Glutamatergic neuron (in vitro differentiated cells): ENCODE measurements around the gene CXXC4. TPM values are rescaled to one million over a fixed set of nuclear protein-coding genes. Genes with fewer than 3 reads are reported as not detected.

Source experiments
- DNase-seq: peaks from one replicate; pipeline ENCODE4 v3.0.0; 2022
- H3K27ac Mint-ChIP-seq: one replicate; pipeline ENCODE4 v1.8.0; 2020; ENCODE audit warnings: mild to moderate bottlenecking, mixed read lengths, inconsistent platforms; ENCODE audit not compliant: unreplicated experiment
- H3K27me3 Mint-ChIP-seq: one replicate; pipeline ENCODE4 v1.8.0; 2020; ENCODE audit warnings: mild to moderate bottlenecking, moderate library complexity, mixed read lengths, inconsistent platforms; ENCODE audit not compliant: unreplicated experiment
- H3K36me3 Mint-ChIP-seq: one replicate; pipeline ENCODE4 v1.8.0; 2020; ENCODE audit warnings: mild to moderate bottlenecking, mixed read lengths, inconsistent platforms; ENCODE audit not compliant: unreplicated experiment
- H3K4me1 Mint-ChIP-seq: one replicate; pipeline ENCODE4 v1.8.0; 2020; ENCODE audit warnings: mild to moderate bottlenecking, low read depth, mixed read lengths, inconsistent platforms; ENCODE audit not compliant: unreplicated experiment
- H3K4me3 Mint-ChIP-seq: one replicate; pipeline ENCODE4 v1.8.0; 2020; ENCODE audit warnings: mild to moderate bottlenecking, mixed read lengths, inconsistent platforms; ENCODE audit not compliant: unreplicated experiment
- H3K9me3 Mint-ChIP-seq: one replicate; pipeline ENCODE4 v1.8.0; 2020; ENCODE audit warnings: mild to moderate bottlenecking, moderate library complexity, mixed read lengths, inconsistent platforms; ENCODE audit not compliant: unreplicated experiment
- total RNA-seq: library from RNA; stranded (reverse); fragmentation: NEBNext Ultra II Directional; extraction: Animal tissue kit (Norgen Biotek cat#: 25700); gene quantifications from one replicate; pipeline ENCODE4 v1.2.1, GENCODE V29; 2021; ENCODE audit not compliant: unreplicated experiment
- TF ChIP-seq, protein P1 (sequence below): fragments of 200-600 bp; sonication (generic); IDR thresholded peaks from one replicate; pipeline ENCODE4 v1.5.0; 2021; ENCODE audit not compliant: partially characterized antibody, unreplicated experiment

The CXXC4 gene
- total RNA-seq, 1 donor from 2014 or later = 21.8 TPM

DNA sequence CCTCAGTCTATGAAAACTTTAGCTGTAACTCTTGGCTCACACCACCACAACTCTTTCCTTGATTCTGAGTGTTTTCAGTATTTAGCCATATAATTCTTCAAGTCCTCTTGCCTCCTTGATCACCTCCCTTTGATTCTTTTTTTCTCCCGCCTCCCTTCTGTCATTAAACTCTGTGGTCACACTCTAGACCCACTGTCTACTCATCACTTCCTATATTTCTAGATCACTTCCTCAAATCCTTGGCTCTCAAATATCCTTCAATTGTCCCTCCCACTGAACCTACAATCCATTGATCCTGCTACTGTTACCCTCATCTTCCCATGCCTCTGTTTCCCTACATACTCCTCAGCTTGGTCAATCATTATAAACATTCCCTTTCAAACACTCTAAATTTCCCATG is 12.4 kb upstream of the CXXC4 start:
- Mint-ChIP-seq H3K4me3 (no peak overlapping the region), H3K4me1 (no peaks in the 10 kb centered on the region), H3K27me3 (no peaks in the 10 kb centered on the region), H3K27ac (no peak overlapping the region), H3K9me3 (peaks cover under 1% of the 10 kb centered on the region), H3K36me3 (no peaks in the 10 kb centered on the region)
- TF ChIP-seq, protein P1, sequence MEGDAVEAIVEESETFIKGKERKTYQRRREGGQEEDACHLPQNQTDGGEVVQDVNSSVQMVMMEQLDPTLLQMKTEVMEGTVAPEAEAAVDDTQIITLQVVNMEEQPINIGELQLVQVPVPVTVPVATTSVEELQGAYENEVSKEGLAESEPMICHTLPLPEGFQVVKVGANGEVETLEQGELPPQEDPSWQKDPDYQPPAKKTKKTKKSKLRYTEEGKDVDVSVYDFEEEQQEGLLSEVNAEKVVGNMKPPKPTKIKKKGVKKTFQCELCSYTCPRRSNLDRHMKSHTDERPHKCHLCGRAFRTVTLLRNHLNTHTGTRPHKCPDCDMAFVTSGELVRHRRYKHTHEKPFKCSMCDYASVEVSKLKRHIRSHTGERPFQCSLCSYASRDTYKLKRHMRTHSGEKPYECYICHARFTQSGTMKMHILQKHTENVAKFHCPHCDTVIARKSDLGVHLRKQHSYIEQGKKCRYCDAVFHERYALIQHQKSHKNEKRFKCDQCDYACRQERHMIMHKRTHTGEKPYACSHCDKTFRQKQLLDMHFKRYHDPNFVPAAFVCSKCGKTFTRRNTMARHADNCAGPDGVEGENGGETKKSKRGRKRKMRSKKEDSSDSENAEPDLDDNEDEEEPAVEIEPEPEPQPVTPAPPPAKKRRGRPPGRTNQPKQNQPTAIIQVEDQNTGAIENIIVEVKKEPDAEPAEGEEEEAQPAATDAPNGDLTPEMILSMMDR = no peak
- no peak for DNase-seq

DNA sequence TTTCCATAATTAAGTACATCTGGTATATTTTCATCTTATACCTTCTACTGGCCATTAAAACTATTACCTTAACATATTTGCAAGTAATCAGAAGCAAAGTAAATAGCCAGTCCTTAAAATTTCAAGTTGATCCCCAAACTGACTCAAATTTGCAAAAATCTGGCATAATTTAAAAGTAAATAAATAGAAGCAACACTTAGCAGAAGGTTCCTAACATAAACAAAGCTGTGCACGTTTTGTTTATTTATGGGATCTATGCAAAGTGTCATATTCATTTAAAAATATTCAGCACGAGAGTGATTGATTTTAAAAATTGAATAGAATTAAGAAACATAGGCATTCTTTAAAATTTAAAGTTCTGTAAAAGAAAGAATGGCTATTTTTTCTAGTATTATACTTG is 9.8 kb upstream of the CXXC4 start:
- no peak for DNase-seq
- H3K27ac Mint-ChIP-seq = no peak overlapping the region
- H3K36me3 Mint-ChIP-seq = no peaks in the 10 kb centered on the region
- no peaks in the 10 kb centered on the region for H3K27me3 Mint-ChIP-seq
- TF ChIP-seq, protein P1 = no peak
- H3K9me3 Mint-ChIP-seq = no peaks in the 10 kb centered on the region
- no peaks in the 10 kb centered on the region for H3K4me1 Mint-ChIP-seq
- H3K4me3 Mint-ChIP-seq = no peak overlapping the region

DNA sequence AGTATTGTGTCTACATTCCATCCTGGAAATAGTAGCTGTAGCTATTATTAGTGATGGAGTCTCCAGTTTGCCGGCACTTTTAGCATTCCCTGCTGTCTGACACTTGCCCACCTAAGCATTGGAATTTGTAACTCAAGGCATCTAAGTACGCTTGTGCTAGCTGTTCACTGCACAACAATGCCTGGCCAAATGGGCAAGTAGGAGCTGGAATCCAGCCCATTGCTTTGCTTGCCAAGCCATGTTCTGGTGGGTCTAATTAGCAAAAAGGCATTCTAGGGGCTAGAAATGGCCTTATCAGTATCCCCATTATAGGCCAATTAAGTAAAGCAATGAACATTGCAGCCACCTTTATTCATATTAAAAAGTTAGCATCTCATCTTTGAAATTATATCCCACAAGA is 7.8 kb upstream of the CXXC4 start:
- no peak for DNase-seq
- Mint-ChIP-seq H3K4me1 (no peaks in the 10 kb centered on the region), H3K4me3 (no peak overlapping the region), H3K36me3 (no peaks in the 10 kb centered on the region), H3K27me3 (no peaks in the 10 kb centered on the region), H3K27ac (no peak overlapping the region), H3K9me3 (no peaks in the 10 kb centered on the region)
- TF ChIP-seq, protein P1 = no peak

DNA sequence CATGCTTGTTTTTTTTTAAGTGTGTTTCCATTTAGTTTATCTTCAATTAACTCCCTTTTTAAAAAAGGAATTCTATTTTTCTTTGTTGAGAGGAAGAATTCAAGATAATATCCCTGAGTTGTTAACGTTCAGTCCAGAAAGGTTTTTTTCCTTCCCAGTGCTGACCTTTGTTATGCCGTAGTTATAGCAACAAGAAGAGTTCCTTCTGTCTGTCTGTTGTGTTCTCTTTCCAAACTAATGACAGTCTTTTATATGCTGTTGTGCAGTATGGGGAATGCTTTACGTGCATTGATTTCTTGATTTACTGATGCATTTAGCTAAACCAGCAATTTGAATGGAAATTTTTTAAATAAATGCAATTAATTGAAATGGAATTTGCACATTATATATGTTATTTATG is 6.6 kb upstream of the CXXC4 start:
- Mint-ChIP-seq H3K4me3 (no peak overlapping the region), H3K27ac (no peak overlapping the region), H3K9me3 (no peaks in the 10 kb centered on the region), H3K4me1 (no peaks in the 10 kb centered on the region), H3K27me3 (no peaks in the 10 kb centered on the region), H3K36me3 (no peaks in the 10 kb centered on the region)
- TF ChIP-seq, protein P1 = no peak
- no peak for DNase-seq

DNA sequence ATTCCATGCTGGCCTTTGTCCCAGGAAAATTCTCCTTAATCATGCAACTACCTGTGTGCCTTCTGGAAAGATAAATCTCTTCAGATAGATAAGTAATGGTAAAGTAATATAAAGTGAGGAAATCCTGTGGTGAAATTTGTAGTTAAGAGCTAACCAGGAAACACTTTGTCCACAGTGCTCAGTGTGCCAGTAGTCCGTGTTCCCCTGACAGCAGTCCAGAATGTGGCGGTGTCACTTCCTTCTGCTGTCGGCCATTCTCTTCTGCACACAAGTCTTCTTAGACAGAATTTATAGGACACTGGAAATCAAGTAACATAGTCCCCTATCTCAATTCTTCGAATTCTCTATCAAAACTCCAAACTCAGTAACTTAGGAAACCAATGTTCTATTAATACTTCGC is 5.7 kb upstream of the CXXC4 start:
- H3K9me3 Mint-ChIP-seq = peaks cover 1% of the 10 kb centered on the region
- no peak overlapping the region for H3K27ac Mint-ChIP-seq
- no peaks in the 10 kb centered on the region for H3K36me3 Mint-ChIP-seq
- DNase-seq = no peak
- H3K4me3 Mint-ChIP-seq = no peak overlapping the region
- TF ChIP-seq, protein P1 = no peak
- H3K4me1 Mint-ChIP-seq = no peaks in the 10 kb centered on the region
- peaks cover 3% of the 10 kb centered on the region for H3K27me3 Mint-ChIP-seq
